K562 (cell line): ENCODE measurements around the gene GPATCH3.

Experiments
- FOS ChIP-seq: IDR thresholded peaks from 3 replicates; pipeline ENCODE4 v1.6.1; 2011; ENCODE audit not compliant: insufficient read length; ENCODE audit errors: extremely low read depth
- HDAC2 ChIP-seq: fragments of 450-650 bp; IDR thresholded peaks from 2 replicates; pipeline ENCODE4 v1.6.1; 2016; ENCODE audit warnings: mild to moderate bottlenecking
- HIVEP1 ChIP-seq: fragments of 250-450 bp; sonication (Bioruptor Pico); IDR thresholded peaks from 2 replicates; pipeline ENCODE4 v1.4.0; 2020; ENCODE audit warnings: mild to moderate bottlenecking
- MAFK ChIP-seq: IDR thresholded peaks from 2 replicates; pipeline ENCODE4 v1.6.1; 2011; ENCODE audit warnings: low read length, improper control_type of control experiment
- POLR2A ChIP-seq: fragments of 450-650 bp; conservative IDR thresholded peaks from 2 replicates; pipeline ENCODE4 v1.6.1; 2016
- YY1 ChIP-seq, 3 experiments: IDR thresholded peaks; 2 replicates each; pipeline ENCODE4 v1.6.1; 2011; ENCODE audit warnings: low read length in 2 of 3, mild to moderate bottlenecking in 2 of 3, moderate library complexity in 2 of 3, borderline replicate concordance in 1 of 3, control low read depth in 1 of 3, low read depth in 1 of 3; ENCODE audit not compliant: insufficient read depth in 3 of 3, insufficient replicate concordance in 2 of 3, control insufficient read depth in 1 of 3, insufficient read length in 1 of 3; ENCODE audit errors: extremely low read depth in 1 of 3
- ZKSCAN3 ChIP-seq: fragments of 250-450 bp; sonication (Bioruptor Pico); IDR thresholded peaks from 2 replicates; pipeline ENCODE4 v1.4.0; 2020
- TF ChIP-seq, protein P1 (sequence below), 2 experiments: IDR thresholded peaks; 2 replicates each; pipeline ENCODE4 v1.6.1; 2011; ENCODE audit warnings: borderline replicate concordance in 1 of 2, control low read depth in 1 of 2, low read depth in 1 of 2, low read length in 1 of 2, mild to moderate bottlenecking in 1 of 2, mixed read lengths in 1 of 2, moderate library complexity in 1 of 2; ENCODE audit not compliant: insufficient read depth in 1 of 2, insufficient read length in 1 of 2, poor library complexity in 1 of 2, severe bottlenecking in 1 of 2; ENCODE audit errors: extremely low read depth in 1 of 2

DNA sequence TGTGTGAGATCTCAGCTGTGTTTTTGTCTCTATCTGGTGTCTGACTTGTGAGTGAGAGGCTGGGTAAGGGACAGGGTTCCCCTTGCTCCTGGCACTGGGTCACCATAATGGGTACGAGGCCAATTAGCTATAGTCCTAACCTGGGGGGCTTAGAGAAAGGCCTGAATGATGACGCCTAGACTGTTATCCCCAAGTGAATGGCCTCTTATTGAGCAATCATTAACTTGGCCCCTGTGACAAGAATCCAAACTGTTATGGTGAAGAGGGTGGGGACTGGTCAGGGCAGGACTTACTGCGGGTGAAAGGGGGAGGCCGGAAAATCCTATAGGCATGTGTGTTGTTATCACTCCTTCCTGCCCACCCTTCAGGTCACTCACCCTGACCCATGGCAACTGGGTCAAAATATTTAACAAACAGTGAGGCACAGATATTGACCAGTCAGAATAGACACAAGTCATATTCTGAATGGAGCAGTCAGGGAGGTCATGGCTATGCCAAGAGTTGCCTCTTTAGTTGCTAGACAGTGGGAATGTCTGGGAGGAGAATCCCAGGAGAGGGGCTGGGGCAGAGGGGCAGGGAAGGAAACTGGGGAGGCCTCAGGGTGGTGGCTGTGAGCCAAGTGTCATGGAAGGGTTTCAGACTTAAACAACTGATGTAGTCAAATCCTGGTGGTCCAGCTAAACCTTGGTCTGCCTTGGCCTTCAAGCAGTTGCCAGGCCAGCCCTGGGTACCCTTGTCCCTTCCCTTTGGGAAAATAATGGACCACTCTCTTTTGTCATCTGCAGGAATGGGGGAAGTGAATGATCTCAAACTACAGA lies 10.3 kb upstream of the GPATCH3 start:
- TF ChIP-seq MAFK, result no peak
- TF ChIP-seq, protein P1, sequence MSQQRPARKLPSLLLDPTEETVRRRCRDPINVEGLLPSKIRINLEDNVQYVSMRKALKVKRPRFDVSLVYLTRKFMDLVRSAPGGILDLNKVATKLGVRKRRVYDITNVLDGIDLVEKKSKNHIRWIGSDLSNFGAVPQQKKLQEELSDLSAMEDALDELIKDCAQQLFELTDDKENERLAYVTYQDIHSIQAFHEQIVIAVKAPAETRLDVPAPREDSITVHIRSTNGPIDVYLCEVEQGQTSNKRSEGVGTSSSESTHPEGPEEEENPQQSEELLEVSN (IDR thresholded peaks at IDR 0.05; ENCODE audit: borderline replicate concordance in 1 of 2, extremely low read depth in 1 of 2, insufficient read depth in 1 of 2, insufficient read length in 1 of 2, low read depth in 1 of 2, low read length in 1 of 2, poor library complexity in 1 of 2, severe bottlenecking in 1 of 2), result no peak
- no peak for TF ChIP-seq YY1 (IDR thresholded peaks at IDR 0.05; ENCODE audit: borderline replicate concordance in 1 of 3, control insufficient read depth in 1 of 3, extremely low read depth in 1 of 3, insufficient read depth in 3 of 3, insufficient read length in 1 of 3, insufficient replicate concordance in 2 of 3, low read depth in 1 of 3, low read length in 2 of 3)
- no peak for TF ChIP-seq HIVEP1 (CRISPR knock-in tag)
- TF ChIP-seq HDAC2, result no peak
- TF ChIP-seq POLR2A, result no peak
- no peak for TF ChIP-seq FOS
- TF ChIP-seq ZKSCAN3 (CRISPR knock-in tag), result no peak
